GM10266 (cell line): Measurements from ENCODE around the gene SMIM9.
"Not testable (repeated sequence)": the region's sequence is repeated elsewhere in the genome, so short reads cannot be mapped to it uniquely, and the experiment has no call there.

Experiments used
- DNase-seq: peaks from one replicate; pipeline ENCODE4 v3.0.0; 2012; ENCODE audit errors: extremely low spot score
- CTCF ChIP-seq: IDR thresholded peaks from 2 replicates; pipeline ENCODE4 v1.5.1; 2012; ENCODE audit warnings: mild to moderate bottlenecking, low read depth; ENCODE audit not compliant: control insufficient read depth, insufficient read depth; ENCODE audit errors: missing control alignments

Gene SMIM9

GRCh38 chrX:154834562-154834961 lies at the start of gene SMIM9:
TSS of gene SMIM9 (minus strand) at chrX:154834662. CDS start at chrX:154830856, 3,806 bp downstream.
- DNase-seq: no peak
- TF ChIP-seq CTCF: no peak

- DNase-seq: not testable (repeated sequence)
Observed at GRCh38 chrX:154884069-154884468, 49.6 kb upstream of the SMIM9 start.

- no peak for DNase-seq
- no peak for TF ChIP-seq CTCF
Observed at GRCh38 chrX:154873329-154873728, 38.9 kb upstream of the SMIM9 start.

- not testable (repeated sequence) for DNase-seq
Observed at GRCh38 chrX:154868522-154868921, 34.1 kb upstream of the SMIM9 start.

- no peak for DNase-seq
- TF ChIP-seq CTCF: no peak
Observed at GRCh38 chrX:154855256-154855655, 20.8 kb upstream of the SMIM9 start.

- TF ChIP-seq CTCF: no peak
- DNase-seq: no peak
Observed at GRCh38 chrX:154850957-154851611, 16.6 kb upstream of the SMIM9 start.

GRCh38 chrX:154840856-154841255 lies 6.4 kb upstream of the SMIM9 start:
- DNase-seq: peak; percentile 25
- peak; percentile 40 for TF ChIP-seq CTCF

- no peak for DNase-seq
- TF ChIP-seq CTCF: no peak
Observed at GRCh38 chrX:154836163-154836562, 1.7 kb upstream of the SMIM9 start.
